BLaER1 treated with 17β-estradiol and CSF1 and Interleukin-3, amounts not matched to agents 10 nM and 100 nM (cell line): Measurements from ENCODE around the gene PLA2G4A.

Experiments
- H3K27ac ChIP-seq, 11 experiments: shearing (Covaris generic); formaldehyde crosslinking; 2 replicates each; pipeline ENCODE4 v1.8.1; 2022
- H3K27me3 ChIP-seq, 11 experiments: shearing (Covaris generic); formaldehyde crosslinking; 2 replicates each; pipeline ENCODE4 v1.8.1; 2022
- H3K36me3 ChIP-seq, 11 experiments: shearing (Covaris generic); formaldehyde crosslinking; 2 replicates each; pipeline ENCODE4 v1.8.1; 2022
- H3K4me1 ChIP-seq, 10 experiments: shearing (Covaris generic); formaldehyde crosslinking; 2 replicates each; pipeline ENCODE4 v1.8.1; 2022
- H3K4me2 ChIP-seq, 11 experiments: shearing (Covaris generic); formaldehyde crosslinking; 2 replicates each; pipeline ENCODE4 v1.8.1; 2022
- H3K4me3 ChIP-seq, 10 experiments: shearing (Covaris generic); formaldehyde crosslinking; 2 replicates each; pipeline ENCODE4 v1.8.1; 2022
- H3K9ac ChIP-seq, 11 experiments: shearing (Covaris generic); formaldehyde crosslinking; 2 replicates each; pipeline ENCODE4 v1.8.1; 2022
- H3K9me3 ChIP-seq, 11 experiments: shearing (Covaris generic); formaldehyde crosslinking; replicated peaks in 1 of 11; 2 replicates each; pipeline ENCODE4 v1.8.1; 2022
- H4K20me1 ChIP-seq, 11 experiments: shearing (Covaris generic); formaldehyde crosslinking; 2 replicates each; pipeline ENCODE4 v1.8.1; 2022
- Cebpa-rat ChIP-seq, 11 experiments: shearing (Covaris generic); IDR thresholded peaks; 2 replicates each; pipeline ENCODE4 v1.8.1; 2022

The PLA2G4A gene

GRCh38 chr1:186875896-186876835, 47.4 kb downstream of the PLA2G4A start:
- Histone ChIP-seq H3K27ac (no peak overlapping the region), H4K20me1 (no peaks in the 10 kb centered on the region), H3K9ac (no peak overlapping the region), H3K4me2 (no peak overlapping the region), H3K4me3 (no peak overlapping the region), H3K36me3 (no peaks in the 10 kb centered on the region), H3K4me1 (no peaks in the 10 kb centered on the region), H3K9me3 (no peaks in the 10 kb centered on the region), H3K27me3 (no peaks in the 10 kb centered on the region)
- no peak for TF ChIP-seq Cebpa-rat (IDR thresholded peaks at IDR 0.05)

GRCh38 chr1:186878356-186878755, 49.6 kb downstream of the PLA2G4A start:
- H3K4me1 ChIP-seq = no peaks in the 10 kb centered on the region
- no peak overlapping the region for H3K9ac ChIP-seq
- H4K20me1 ChIP-seq = no peaks in the 10 kb centered on the region
- no peaks in the 10 kb centered on the region for H3K9me3 ChIP-seq
- no peak overlapping the region for H3K4me3 ChIP-seq
- H3K36me3 ChIP-seq = no peaks in the 10 kb centered on the region
- H3K27ac ChIP-seq = no peak overlapping the region
- H3K4me2 ChIP-seq = no peak overlapping the region
- TF ChIP-seq Cebpa-rat (IDR thresholded peaks at IDR 0.05) = no peak
- H3K27me3 ChIP-seq = no peaks in the 10 kb centered on the region

GRCh38 chr1:186880982-186881381, 52.2 kb downstream of the PLA2G4A start:
- Histone ChIP-seq H3K27ac (no peak overlapping the region), H3K9me3 (peaks cover 0 to 7% (median 0%) of the 10 kb centered on the region in 11 experiments; a peak in 2 of 22 replicates), H3K36me3 (no peaks in the 10 kb centered on the region), H3K27me3 (no peaks in the 10 kb centered on the region), H4K20me1 (no peaks in the 10 kb centered on the region), H3K4me1 (no peaks in the 10 kb centered on the region), H3K9ac (no peak overlapping the region), H3K4me3 (no peak overlapping the region), H3K4me2 (no peak overlapping the region)
- no peak for TF ChIP-seq Cebpa-rat (IDR thresholded peaks at IDR 0.05)

- Histone ChIP-seq H3K4me1 (no peaks in the 10 kb centered on the region), H3K9me3 (peaks cover 0 to 7% (median 0%) of the 10 kb centered on the region in 11 experiments; a peak in 2 of 22 replicates), H3K27me3 (no peaks in the 10 kb centered on the region), H4K20me1 (no peaks in the 10 kb centered on the region), H3K4me2 (no peak overlapping the region), H3K9ac (no peak overlapping the region), H3K27ac (no peak overlapping the region), H3K4me3 (no peak overlapping the region), H3K36me3 (no peaks in the 10 kb centered on the region)
- TF ChIP-seq Cebpa-rat (IDR thresholded peaks at IDR 0.05) = no peak
These were observed 53.8 kb downstream of the PLA2G4A start for GRCh38 chr1:186882372-186883134.

GRCh38 chr1:186884251-186884650, 55.5 kb downstream of the PLA2G4A start:
- no peaks in the 10 kb centered on the region for H3K36me3 ChIP-seq
- H3K9ac ChIP-seq = no peak overlapping the region
- H3K27ac ChIP-seq = no peak overlapping the region
- H4K20me1 ChIP-seq = no peaks in the 10 kb centered on the region
- no peak for TF ChIP-seq Cebpa-rat (IDR thresholded peaks at IDR 0.05)
- H3K4me3 ChIP-seq = no peak overlapping the region
- H3K4me1 ChIP-seq = no peaks in the 10 kb centered on the region
- no peaks in the 10 kb centered on the region for H3K27me3 ChIP-seq
- H3K9me3 ChIP-seq = peaks cover 0 to 7% (median 0%) of the 10 kb centered on the region in 11 experiments; a peak in 2 of 22 replicates
- no peak overlapping the region for H3K4me2 ChIP-seq

GRCh38 chr1:186887203-186887602, 58.5 kb downstream of the PLA2G4A start:
- no peak overlapping the region for H3K4me2 ChIP-seq
- H3K27me3 ChIP-seq = no peaks in the 10 kb centered on the region
- TF ChIP-seq Cebpa-rat (IDR thresholded peaks at IDR 0.05) = no peak

GRCh38 chr1:186888367-186888766, 59.6 kb downstream of the PLA2G4A start:
- H3K9ac ChIP-seq = no peak overlapping the region
- H3K4me1 ChIP-seq = peaks cover 0 to 8% (median 0%) of the 10 kb centered on the region in 10 experiments; a peak in 2 of 20 replicates
- no peak for TF ChIP-seq Cebpa-rat (IDR thresholded peaks at IDR 0.05)

More at GRCh38 chr1:186887203-186887602, 58.5 kb downstream of the PLA2G4A start:
- no peak overlapping the region for H3K27ac ChIP-seq
- H3K4me3 ChIP-seq = no peak overlapping the region
- peaks cover 0 to 7% (median 0%) of the 10 kb centered on the region in 11 experiments; a peak in 2 of 22 replicates for H3K9me3 ChIP-seq
- no peak overlapping the region for H3K9ac ChIP-seq
- no peaks in the 10 kb centered on the region for H4K20me1 ChIP-seq
- H3K4me1 ChIP-seq = peaks cover 0 to 8% (median 0%) of the 10 kb centered on the region in 10 experiments; a peak in 2 of 20 replicates
- no peaks in the 10 kb centered on the region for H3K36me3 ChIP-seq

GRCh38 chr1:186892936-186893335, 64.2 kb downstream of the PLA2G4A start:
- peaks cover 0 to 12% (median 0%) of the 10 kb centered on the region in 10 experiments; a peak in 6 of 20 replicates for H3K4me1 ChIP-seq
- no peaks in the 10 kb centered on the region for H3K9me3 ChIP-seq
- no peaks in the 10 kb centered on the region for H4K20me1 ChIP-seq
- H3K27ac ChIP-seq = no peak overlapping the region
- no peaks in the 10 kb centered on the region for H3K36me3 ChIP-seq
- H3K9ac ChIP-seq = no peak overlapping the region
- H3K4me2 ChIP-seq = no peak overlapping the region
- no peak for TF ChIP-seq Cebpa-rat (IDR thresholded peaks at IDR 0.05)
- H3K4me3 ChIP-seq = no peak overlapping the region
- no peaks in the 10 kb centered on the region for H3K27me3 ChIP-seq

More at GRCh38 chr1:186888367-186888766, 59.6 kb downstream of the PLA2G4A start:
- H3K27me3 ChIP-seq = no peaks in the 10 kb centered on the region
- H3K4me3 ChIP-seq = no peak overlapping the region
- H4K20me1 ChIP-seq = no peaks in the 10 kb centered on the region
- no peak overlapping the region for H3K4me2 ChIP-seq
- no peak overlapping the region for H3K27ac ChIP-seq
- H3K36me3 ChIP-seq = no peaks in the 10 kb centered on the region
- H3K9me3 ChIP-seq = peaks cover 0 to 7% (median 0%) of the 10 kb centered on the region in 11 experiments; a peak in 2 of 22 replicates

GRCh38 chr1:186894415-186894814, 65.7 kb downstream of the PLA2G4A start:
- Histone ChIP-seq H3K9me3 (no peaks in the 10 kb centered on the region), H3K4me2 (no peak overlapping the region), H3K27me3 (no peaks in the 10 kb centered on the region), H4K20me1 (no peaks in the 10 kb centered on the region), H3K9ac (no peak overlapping the region), H3K4me3 (no peak overlapping the region), H3K27ac (no peak overlapping the region), H3K4me1 (peaks cover 0 to 12% (median 0%) of the 10 kb centered on the region in 10 experiments; a peak in 6 of 20 replicates), H3K36me3 (no peaks in the 10 kb centered on the region)
- no peak for TF ChIP-seq Cebpa-rat (IDR thresholded peaks at IDR 0.05)
